Esophagus mucosa (tissue), 1 donor: ENCODE data around the gene NSD1. TPM values are rescaled to one million over a fixed set of nuclear protein-coding genes. Genes with fewer than 3 reads are reported as not detected.
A peak's percentile ranks its signal among the peaks of the same experiment; 100 is the strongest.
"Not testable (repeated sequence)": the region's sequence is repeated elsewhere in the genome, so short reads cannot be mapped to it uniquely, and the experiment has no call there.

Experiments used
- ATAC-seq: fragments of 200-7000 bp; cut with Tn5 transposase; one replicate; pipeline ENCODE4 v1.9.1; 2020
- total RNA-seq: library from RNA; stranded (reverse); gene quantifications from one replicate; pipeline ENCODE4 v1.2.4, GENCODE V29; 2023
- donor health status: DM: yes; HTN: yes; CAD: no.

NSD1 gene
- total RNA-seq, 1 donor from 2014 or later, result 53.8 TPM

- no peak for ATAC-seq
Measured at GRCh38 chr5:177131019-177131320, 2.6 kb upstream of the NSD1 start.

DNA sequence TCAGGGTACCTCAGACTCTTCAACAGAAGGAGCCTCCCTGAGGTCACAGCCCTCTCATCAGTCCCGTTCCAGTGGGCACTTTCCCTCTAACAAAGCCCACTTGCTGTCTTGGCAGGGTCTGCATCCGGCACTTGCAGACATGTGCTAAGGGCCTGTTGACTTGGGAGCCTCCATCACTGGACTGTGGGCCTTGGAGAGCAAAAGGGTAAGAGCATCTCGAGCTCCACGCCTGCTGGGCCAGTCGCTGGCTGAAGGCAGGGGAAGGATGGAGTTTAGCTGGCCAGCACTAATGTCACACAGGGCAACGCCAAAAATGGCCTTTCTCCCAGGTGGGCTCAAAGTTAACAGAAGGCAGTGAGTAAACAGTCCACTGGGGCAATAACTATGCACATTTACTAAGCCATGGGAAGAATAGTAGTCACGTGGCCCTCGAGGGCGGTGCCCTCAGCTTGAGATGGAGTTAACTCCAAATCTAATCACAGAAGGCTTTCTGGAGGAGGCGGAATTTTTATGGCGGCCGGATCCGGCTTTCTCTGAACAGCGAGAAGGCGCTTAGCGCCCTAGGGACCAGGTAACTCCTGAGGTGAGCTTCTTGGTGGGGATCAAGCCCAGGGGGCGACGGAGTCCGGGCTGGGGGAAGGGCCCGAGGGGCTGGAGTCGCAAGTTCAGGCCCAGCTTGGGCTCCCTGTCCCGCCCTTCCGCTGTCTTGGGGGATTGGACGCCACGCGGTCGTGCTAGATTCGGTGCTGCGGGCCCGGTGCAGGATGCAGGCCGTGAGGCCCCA is 2.0 kb upstream of the NSD1 start:
- no peak for ATAC-seq

GRCh38 chr5:177132136-177133095 is 1.2 kb upstream of the NSD1 start:
- ATAC-seq, result peak; percentile 19

DNA sequence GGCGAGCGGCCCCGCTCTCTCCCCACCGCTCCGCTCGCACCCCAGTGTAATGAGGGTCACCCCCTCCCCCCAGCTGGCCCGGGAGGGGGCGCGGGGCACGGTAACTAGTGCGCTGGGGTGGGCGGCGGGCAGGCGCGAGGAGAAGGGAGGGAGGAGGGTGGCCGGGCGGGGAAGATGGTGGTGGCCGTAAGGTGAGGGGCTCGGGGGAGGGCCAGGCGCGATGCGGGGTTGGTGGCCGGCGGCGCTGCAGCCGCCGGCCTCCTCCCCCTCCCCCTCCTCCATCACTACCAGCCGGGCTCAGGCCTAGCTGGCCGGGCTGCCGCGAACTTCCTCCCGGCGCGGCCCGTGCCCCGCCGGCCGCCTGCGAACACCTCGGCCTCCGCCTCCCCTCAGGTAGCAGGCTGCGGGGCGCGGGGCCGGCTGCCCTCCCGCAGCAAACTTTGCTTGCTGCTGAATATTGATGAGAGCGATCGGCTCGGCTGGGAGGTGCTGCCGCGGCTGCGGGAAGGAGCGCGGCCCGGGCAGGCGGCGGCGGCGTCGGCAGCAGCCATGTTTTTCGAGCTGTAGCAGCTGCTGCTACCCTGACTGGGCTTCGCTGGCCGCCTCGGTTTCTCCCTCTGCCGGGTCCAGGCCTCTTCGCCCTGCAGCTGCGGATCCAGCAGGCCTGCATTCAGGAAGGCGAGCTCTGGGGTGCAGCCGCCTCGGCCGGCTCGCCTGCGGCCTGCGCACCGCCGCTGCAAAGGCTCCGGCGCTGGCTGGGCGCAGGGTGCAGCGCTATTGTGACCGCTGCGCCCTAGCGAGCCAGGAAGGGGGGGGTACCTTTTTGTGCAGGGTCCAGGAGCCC is 502 bp downstream of the NSD1 start:
- peak; percentile 49 for ATAC-seq

- no peak for ATAC-seq
Measured at GRCh38 chr5:177134697-177135225, 1.2 kb downstream of the NSD1 start.

- no peak for ATAC-seq
Measured at GRCh38 chr5:177140312-177140711, 6.7 kb downstream of the NSD1 start.

DNA sequence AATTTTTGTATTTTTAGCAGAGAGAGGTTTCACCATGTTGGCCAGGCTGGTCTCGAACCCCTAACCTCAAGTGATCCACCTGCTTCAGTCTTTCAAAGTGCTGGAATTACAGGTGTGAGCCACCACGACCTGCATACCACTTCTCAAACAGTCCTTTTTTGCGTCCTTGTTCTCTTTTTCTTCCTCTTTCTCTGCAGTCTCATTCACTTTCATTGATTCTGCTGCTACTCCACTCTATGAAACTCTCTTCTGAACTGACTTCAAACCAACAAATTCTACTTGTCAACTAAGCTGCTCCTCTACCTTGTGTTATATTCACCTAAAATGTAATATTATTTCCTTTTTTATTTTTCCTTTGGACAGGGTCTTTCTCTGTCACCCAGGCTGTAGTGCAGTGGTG is 7.9 kb downstream of the NSD1 start:
- no peak for ATAC-seq

- ATAC-seq, result no peak
Measured at GRCh38 chr5:177142098-177142611, 8.6 kb downstream of the NSD1 start.

- no peak for ATAC-seq
Measured at GRCh38 chr5:177142778-177143177, 9.2 kb downstream of the NSD1 start.

DNA sequence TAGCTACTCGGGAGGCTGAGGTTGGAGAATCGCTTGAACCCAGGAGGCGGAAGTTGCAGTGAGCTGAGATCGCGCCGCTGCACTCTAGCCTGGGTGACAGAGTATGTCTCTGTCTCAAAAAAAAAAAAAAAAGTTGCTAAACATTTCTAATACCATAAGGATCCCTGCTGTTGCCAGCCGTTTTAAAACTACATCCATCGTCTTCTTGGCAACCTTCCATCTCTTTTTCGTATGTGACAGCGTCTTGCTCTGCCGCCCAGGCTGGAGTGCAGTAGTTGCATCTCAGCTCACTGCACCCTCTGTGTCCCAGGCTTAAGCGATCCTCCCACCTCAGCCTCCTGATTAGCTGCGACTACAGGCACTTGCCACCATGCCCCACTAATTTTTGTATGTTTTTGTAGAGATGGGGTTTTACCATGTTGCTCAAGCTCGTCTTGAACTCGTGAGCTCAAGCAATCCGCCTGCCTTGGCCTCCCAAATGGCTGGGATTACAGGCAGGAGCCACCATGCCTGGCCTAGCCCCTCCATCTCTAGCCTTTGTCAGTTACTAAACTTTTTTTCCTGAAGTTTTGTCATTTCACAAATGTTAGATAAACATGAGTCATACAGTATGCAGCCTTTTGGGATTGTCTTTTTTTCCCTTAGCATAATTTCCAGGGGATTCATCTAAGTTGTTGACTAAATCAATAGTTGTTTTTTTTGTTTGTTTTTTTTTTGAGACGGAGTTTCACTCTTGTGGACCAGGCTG is 13.5 kb downstream of the NSD1 start:
- ATAC-seq, result no peak

- ATAC-seq, result not testable (repeated sequence)
Measured at GRCh38 chr5:177150061-177150460, 16.5 kb downstream of the NSD1 start.

GRCh38 chr5:177154003-177154643 is 20.6 kb downstream of the NSD1 start:
- no peak for ATAC-seq

DNA sequence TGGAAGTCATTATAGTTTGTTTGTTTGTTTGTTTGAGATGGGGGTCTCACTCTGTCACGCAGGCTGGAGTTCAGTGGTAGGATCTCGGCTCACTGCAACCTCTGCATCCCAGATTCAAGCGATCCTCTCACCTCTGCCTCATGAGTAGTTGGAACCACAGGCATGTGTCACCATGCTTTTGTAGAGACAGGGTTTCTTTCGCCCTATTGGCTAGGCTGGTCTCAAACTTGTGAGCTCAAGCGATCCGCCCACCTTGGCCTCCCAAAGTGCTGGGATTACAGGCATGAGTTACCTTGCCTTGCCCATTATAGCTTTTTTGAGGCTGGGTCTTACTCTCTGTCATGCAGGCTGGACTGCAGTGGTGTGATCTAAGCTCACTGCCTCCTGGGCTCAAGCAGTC is 28.8 kb downstream of the NSD1 start:
- ATAC-seq, result no peak

DNA sequence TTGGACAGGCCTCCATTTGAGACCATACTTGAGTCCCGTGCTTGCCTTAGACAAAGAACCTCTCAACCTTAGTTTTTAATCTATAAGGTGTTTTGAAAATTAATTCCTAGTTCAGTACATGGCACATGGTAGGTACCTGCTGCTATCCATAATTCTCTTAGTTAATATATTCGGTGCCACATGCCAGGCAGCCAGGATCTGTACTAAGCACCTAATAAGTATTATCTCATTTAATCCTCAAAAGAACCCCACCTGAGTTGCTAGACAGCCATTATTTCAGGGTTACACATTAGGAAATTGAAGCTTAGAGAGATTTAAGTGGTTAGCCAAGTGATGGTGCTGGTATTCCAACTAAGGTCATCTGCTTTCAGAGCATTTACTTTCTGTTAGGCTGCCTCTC is 29.9 kb downstream of the NSD1 start:
- ATAC-seq, result no peak

DNA sequence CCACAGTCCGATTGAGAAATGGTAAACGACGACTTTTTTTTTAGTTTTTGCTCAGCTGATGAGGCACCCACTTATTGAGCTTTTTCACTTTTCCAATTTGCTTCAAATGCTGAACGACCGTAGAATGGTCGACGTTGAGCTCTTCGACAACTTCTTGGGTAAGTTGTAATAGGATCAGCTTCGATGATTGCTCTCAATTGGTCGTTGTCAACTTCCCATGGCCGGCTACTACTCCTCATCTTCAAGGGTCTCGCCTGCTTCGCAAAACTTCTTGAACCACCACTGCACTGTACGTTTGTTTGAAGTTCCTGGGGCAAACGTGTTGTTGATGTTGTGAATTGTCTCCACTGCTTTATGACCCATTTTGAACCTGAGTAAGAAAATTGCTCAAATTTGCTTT is 35.7 kb downstream of the NSD1 start:
- no peak for ATAC-seq

GRCh38 chr5:177171961-177172360 is 38.4 kb downstream of the NSD1 start:
- no peak for ATAC-seq

- no peak for ATAC-seq
Measured at GRCh38 chr5:177175336-177175735, 41.8 kb downstream of the NSD1 start.

DNA sequence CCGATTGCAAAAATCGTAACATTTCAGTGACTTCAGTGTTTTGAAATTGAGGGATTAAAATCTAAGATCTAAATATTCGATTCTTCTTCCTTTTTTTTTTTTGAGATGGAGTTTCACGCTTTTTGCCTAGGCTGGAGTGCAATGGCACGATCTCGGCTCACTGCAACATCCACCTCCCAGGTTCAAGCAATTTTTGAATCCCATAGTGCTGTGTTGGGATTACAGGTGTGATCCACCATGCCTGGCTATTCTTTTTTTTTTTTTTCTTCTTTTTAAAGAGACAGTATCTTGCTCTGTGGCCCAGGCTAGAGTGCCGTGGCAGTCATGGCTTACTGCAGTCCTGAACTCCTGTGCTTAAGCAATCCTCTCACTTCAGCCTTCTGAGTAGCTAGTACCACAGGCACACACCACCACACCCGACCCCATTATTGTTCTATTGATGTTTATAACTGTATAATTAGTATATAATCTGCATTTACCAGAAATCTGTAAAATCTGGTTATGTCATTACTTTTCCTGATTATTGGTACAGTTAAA is 42.7 kb downstream of the NSD1 start:
- no peak for ATAC-seq

- ATAC-seq, result not testable (repeated sequence)
Measured at GRCh38 chr5:177177847-177178437, 44.4 kb downstream of the NSD1 start.

DNA sequence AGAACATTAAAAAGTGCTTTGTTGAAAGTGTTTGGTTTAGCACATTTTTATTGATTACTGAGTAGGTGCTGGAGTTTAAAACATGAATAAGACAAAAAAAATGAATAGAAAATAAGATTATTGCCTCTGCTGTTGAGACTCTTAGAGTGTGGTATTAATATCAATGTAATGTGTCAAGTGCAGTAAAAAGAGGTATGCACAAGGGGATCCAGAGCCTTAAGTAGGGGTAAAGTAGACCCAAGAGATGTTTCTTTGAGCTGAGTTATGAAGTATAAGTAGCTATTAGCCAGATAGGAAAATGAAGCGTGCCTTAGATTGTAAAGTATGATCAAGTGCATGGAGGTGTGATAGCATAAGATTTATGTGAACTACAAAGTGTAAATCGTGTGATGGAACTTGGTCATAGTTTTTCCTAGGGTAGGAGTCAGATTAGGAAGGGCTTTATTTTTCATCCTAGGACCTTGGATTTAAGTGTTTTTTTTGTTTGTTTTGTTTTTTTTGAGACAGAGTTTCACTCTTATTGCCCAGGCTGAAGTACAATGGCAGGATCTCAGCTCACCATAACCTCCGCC is 45.2 kb downstream of the NSD1 start:
- ATAC-seq, result no peak
